Skin of body (tissue), 2 donors: ENCODE results near the gene ITIH5. TPM values are rescaled to one million over a fixed set of nuclear protein-coding genes. Genes with fewer than 3 reads are reported as not detected.

ENCODE experiments used
- DNase-seq: peaks from one replicate; lab custom pipeline; 2025; lab: John Stamatoyannopoulos, UW
- total RNA-seq: library from RNA; depleted of rRNA; stranded (reverse); fragments of >200 nt; gene quantifications from one replicate; pipeline ENCODE4 v1.2.3, GENCODE V29; 2014

ITIH5 gene
- total RNA-seq, 1 donor from 2014 or later: 28.4 TPM

DNA sequence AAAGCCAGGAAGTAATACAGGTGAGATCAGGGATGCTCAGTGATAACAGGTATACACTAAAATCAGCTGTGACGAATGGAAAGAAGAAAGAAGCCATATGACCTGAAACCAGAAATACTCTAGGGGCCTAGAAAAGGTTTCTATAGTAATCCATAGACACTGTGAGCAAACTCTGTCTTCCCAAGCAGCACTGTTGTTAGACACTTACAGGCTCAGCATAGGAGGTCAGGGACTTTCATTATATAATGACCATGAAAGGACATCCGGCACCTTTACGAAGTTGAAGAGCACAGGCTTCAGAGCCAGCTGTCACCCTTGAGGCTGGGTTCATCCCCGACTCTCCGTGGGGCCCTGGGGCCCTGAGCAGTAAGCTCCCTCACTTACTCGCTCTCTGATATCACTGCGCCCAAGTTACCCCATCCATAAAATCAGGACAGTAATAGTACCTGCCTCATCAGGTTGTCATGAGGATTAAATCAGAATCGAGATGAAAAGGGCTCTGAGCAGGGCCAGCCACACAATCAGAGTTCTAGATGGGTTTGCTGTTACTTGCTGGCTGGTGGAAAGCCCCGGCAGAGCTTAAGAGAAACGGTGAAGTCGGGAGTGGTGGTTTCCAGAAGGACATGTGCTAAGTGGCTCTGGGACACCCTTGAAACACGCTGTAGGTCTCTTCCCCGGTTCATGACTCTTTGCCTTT is 79.5 kb downstream of the ITIH5 start:
- DNase-seq: no peak

DNA sequence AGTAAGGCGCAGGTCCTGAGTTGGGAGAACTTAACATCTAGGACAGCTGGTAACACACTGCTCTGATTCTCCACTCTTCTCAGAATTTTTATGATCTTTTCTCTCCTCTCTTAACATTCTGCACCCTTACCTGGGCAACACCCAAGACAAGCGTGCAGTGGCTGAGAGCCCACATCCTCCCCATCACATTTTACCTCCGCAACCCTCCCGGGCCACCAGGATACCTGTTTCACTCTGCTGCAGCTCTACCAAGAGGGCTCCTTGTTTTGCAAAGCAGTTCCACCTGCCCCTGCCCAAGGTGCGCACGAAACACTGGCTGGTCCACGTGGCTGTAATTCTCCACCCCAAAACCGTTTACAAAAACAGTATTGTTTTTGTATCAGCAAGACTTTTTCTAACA is 81.5 kb downstream of the ITIH5 start:
- no peak for DNase-seq

DNA sequence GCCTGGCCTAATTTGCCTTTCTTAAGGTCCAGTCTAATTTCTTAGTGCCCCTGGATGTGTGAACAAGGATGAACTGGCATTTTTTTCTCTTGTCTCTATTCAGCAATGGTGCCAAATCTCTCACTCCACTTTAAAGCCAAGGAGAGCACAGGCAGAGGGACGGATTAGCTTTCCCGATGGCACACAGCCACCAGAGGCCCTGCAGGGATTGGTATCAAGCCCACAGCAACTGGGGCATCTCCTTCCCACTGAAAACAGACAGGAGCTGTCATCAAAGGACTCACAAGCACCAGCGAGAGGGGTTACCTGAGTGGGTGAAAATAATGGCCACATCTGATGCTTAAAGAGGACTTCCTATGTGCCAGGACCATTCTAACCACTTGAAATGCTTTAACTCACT is 83.1 kb downstream of the ITIH5 start:
- no peak for DNase-seq

DNA sequence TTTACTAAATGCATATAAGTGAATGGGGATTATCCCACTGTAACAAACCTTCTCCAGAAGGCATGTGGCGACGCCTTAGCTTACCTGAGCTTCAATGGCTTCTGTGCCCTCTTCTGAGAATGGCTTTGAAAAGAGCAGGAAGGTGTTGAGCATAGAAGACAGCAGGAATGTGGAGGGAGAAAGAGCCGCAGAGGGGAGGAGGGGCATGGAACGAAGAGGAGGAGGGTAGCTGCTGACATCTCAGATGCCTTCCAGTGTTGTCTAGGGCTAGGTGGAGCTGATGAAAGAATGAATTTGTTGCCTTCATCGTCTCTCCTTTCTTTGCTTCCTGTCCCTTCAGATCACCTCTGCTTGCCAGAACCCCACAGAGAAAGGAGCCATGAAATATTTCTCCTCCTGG is 86.2 kb downstream of the ITIH5 start:
- no peak for DNase-seq

DNA sequence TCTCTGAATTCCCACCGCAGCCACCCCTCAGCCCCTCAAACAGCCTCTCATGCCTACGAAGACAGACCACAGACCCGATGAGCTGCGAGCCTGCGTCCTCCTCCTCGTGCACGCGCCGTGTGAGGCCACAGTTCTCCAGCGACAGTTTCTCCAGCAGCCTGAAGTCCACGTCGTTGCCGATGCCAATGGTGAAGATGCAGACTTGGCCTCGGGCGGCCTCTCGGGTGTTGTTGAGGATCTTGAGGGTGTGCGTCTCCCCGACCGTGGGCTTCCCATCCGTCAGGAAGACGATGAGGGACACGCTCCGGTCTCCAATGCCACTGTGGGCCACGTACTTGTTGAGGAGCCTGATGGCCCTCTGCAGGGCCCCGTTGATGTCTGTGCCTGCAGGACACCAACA is 87.1 kb downstream of the ITIH5 start:
- no peak for DNase-seq

DNA sequence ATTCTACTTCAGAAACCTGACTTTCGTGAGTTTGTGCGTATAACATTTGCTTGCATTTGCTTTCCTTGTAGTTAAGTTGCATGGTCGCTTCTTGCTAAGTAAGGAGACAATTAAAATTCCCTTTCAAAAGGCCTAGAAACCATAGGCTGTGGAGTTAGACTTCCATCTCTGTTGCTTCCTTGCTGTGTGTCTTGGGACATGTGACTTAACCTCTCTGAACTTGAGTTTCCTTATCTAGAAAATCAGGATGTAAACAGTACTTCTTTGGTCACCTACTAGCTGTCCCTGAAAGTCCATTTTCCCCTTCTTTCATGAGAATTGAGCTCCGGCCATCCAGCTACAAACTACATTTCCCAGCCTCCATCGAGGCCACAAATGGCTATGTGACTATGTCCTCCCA is 89.2 kb downstream of the ITIH5 start:
- DNase-seq: no peak

DNA sequence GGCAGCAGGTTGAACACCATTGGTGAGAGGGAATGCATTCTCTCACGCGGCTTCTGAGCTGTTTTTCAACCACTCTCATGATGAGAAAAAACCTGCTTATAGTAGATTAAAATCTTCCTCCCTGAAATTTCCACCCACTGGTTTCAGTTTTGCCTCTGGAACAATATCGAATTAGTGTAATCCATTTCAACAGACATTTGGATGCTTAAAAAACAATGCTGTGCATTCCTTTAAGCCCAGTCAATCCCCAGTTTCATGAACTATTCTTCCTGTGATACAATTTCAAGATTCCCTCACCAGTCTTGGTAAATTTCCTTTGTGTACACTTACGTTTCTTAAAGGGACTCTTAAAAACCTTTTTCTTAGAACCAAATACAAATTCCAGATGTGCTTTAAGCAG is 89.6 kb downstream of the ITIH5 start:
- no peak for DNase-seq

DNA sequence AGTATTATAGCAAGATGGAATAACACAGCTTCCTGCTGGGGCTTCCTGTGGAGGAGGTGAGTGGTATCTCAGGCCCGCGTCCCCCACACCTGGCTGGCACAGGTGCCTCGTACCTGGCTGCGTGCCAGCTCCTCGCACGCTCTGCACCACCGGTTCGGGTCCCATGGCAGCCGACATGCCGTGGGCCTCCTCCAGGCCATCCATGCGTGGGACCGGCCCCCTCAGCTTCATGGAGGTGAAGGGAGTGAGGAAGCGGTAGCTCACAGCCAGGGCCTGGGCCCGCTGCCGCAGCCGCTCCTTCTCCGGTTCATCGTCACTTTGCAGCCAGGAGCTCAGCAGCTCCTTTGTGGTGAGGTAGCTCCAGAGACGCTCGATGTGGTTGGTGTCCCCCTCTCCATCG is 90.4 kb downstream of the ITIH5 start:
- no peak for DNase-seq

DNA sequence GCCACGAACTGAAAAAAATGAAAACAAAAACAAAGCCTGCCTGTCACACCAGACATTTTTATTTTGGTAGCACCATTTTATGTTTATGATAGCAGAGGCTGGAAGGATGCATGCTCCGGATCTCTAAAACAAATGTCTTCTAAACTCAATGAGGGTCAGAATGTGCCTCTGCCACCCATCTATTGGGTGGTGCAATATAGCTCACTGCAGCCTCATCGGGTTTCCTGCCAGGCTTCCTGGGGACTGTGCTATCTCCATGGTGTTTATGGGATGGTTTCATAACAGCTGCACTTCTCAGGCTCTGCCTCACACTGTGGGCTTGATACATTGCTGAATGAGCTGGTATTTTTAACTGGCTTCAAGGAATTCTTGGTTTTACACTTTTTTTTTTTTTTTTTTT is 94.4 kb downstream of the ITIH5 start:
- peak; percentile 50 for DNase-seq

DNA sequence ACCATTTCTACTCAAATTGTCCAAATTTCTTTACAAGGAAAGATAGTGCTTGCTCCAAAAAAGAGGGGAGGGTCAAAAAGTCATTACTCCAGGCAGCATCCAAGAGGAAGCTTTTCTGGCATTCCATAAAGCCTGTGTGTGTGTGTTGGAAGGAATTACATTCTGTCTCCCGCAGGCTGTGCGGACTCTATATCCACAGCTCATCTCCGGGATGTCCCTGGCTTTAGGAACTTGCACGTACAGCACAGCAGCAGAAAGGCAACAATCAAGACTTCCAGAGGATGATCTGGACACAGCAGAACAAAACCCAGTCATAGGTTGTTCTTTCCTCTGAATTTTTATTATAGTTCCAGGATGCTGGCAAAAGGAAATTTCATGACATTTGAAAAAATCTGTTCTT is 94.8 kb downstream of the ITIH5 start:
- DNase-seq: peak; percentile 67

DNA sequence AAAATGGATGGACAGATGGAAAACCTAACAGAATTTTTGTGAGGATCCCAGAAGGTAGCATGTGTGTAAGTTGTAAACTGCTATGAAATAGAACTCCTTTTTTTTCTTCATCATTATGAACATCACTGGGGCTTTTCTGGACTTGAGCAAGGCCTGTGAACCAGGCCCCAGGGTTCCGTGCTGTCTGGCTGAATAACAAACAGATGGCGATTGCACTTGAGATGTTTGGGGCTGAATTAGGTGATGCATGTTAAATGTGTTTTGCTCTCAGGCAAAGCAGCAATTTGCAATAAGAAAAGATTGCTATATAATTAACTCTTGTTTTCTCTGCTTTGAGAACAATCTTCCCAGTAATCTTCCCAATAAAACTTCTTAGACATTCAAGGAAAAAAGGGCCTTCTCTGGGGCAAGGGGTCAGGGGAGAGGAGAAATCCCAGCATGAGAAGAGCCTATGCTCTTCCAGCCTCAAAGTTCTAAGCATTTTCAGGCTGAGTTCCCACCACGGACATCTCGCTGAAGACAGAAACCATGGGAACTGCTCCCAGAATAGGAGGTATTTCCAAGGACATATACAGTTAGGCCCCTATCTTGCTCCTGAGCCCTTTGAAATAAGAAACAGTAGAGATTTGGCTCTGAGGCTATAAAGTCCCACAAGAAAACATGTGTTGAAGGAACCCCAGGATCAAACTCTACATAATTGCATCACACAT is 98.7 kb downstream of the ITIH5 start:
- no peak for DNase-seq

DNA sequence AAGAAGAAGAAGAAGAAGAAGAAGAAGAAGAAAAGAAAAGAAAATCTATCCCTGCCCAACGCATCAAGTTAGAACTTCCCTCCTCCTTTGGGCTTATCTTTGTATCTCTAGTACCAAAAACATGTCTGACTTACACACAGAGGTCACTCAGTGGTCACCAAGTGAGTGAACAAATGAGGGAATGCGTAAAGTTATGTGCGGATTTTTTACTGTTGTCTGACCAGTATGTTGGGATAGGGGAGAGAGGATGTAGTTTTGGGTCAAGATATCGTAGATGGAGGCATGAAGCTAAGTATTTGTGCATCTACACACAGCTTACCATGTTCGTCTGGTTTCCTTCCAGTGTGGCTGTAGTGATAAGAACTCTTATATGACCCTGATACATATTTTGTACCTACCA is 99.9 kb downstream of the ITIH5 start:
- DNase-seq: no peak

DNA sequence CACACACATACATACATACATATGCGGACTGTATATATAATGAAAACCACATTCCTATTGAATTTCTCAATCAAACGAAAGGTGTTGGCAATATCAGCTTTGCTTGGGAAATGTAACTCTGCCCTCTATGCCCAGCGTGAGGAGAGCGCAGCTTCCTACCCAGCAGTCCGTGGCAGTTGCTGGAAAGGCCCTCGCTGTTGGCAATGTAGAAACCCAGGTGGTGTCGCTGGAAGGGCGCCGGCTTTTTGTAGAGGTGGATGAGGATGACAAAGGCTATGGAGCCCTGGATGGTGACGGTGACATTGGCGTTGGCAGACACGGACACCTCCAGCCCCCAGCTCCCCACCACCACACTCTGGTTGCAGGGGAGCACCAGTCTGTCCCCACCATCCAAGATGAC is 100.9 kb downstream of the ITIH5 start:
- DNase-seq: no peak

DNA sequence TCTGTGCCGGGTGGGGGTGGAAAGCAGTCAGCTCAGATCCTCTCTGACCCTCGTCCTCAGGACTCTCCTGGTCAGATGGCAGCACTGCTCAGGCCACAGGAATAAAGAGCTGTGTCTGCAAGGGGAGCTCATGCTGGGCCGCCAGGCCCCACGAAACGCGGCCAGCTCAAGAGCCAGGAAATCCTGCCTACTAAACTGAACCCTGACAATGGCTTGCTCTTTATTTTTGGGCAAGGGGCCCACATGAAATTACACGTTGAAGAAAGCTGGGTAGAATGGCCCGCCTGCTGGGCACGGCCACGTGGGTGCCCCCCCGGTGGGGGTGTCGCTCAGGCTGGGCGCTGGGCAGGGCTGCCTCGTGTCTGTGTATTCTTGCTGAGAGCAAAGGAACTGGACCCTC is 103.0 kb downstream of the ITIH5 start:
- no peak for DNase-seq

DNA sequence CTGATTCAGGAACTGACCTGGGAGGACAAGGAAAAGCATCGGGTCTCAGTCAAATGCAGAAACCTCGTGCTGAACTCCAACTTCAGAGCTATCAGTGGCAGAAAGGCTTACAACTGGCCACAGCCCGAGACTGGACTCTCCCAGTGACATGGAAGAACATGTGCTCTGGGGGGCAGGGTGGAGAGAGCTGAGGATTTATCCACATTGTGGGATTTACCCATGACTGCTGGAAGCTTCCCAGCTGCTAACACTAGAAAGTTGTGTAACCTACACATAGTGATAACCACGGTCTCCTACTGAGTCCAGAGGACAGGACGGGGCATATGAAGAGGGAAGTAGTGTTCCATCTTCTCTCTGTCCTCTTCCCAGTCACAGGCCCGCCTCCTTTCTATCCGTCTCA is 103.4 kb downstream of the ITIH5 start:
- peak; percentile 15 for DNase-seq

DNA sequence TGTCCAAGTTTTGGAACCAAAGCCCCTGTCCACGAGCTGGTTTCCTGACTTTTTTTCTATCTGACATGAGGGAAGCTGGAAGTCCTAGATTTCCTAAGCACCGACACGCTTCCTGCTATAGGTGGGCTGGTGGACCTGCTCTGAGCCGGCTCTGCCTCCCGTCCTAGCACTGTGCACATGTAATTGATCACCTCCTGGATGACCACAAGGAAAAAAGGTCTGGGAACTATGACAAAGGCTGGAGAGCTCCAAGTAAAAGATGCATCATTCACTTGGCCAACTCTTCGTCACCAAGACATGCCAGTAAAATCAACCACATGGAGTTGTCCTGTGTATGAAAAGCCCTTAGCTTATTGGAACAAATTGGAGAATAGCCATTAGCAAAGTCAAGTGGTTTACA is 104.8 kb downstream of the ITIH5 start:
- DNase-seq: no peak

DNA sequence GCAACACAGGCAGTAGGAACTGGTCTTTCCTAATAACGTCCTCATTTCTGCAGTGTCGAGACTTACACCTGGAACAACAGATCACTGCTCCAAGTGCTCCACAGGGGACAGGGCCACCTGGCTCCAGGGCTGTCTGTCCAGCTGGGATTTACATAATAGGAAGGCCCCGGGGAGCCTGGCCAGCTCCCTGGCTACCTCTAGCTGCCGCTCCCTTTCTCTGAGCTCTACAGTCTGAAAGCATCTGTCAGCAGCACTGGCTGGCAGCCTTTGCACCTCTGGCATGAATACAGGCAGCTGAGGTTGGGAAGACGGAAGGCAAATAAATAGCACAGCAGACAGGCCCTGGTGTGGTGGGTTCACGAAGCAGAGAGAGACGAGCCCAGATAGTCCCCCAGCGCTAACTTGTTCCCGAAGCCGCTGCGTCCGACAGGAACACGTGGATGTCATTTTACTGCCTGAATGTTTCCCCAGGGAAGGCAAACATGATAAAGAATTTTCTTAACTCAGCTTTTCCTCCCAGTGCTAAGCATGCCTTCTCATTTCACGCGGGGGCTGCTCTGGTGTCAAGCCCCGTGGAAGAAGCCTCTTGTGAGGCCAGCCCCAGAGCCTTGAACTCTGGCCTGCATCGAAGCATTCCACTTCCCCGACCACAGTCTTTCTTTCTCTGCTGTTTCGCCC is 105.4 kb downstream of the ITIH5 start:
- peak; percentile 55 for DNase-seq

DNA sequence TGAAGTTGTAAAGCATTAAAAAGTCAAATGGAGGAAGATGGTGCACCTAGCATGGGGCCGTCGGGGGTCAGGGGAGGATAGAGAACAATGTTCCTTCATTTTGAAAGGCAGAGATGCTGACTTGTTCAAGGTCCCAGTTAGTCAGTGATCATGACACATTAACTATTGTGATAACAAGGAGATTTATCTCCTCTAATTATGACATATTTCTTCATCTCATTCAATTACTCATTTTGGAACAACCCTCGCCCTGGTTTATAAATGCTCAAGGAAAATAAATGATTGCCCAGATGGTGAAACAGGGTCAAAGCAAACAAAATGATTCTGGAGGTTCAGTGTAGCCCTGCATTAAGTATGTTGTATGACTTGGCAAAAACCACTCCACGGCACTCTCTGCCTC is 106.2 kb downstream of the ITIH5 start:
- DNase-seq: no peak

DNA sequence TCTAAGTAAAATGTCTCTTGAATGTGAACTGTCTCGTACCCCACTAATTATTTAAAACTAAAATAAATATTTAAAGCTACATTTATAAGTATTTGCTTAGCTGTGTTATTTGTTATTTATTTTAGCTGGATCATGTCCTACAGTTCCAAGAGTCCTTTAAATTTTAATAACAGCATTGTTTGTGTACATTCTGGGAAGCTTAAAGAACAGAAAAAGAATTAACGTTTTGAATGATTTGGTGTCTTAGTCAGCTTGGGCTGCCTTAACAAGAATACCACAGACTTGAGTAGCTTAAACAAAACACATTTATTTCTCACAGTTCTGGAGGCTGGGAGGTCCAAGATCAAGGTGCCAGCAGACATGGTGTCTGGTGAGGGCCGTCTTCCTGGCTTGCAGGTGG is 107.4 kb downstream of the ITIH5 start:
- no peak for DNase-seq

DNA sequence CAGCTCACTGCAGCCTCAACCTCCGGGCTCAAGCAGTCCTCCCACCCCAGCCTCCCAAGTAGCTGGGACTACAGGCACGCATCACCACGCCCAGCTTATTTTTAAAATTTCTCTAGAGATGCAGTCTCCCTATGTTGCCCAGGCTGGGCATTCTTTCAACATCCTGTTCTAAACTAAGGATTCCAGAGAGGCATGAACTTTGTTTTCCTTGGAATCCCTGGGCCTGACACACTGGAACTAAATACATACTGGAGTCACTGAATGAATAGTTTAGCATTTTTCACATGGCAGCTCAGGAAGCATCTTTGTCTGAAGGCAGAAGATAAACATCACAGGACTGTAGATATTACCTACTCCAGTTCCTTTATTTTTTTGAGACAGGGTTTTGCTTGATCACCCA is 108.7 kb downstream of the ITIH5 start:
- no peak for DNase-seq

DNA sequence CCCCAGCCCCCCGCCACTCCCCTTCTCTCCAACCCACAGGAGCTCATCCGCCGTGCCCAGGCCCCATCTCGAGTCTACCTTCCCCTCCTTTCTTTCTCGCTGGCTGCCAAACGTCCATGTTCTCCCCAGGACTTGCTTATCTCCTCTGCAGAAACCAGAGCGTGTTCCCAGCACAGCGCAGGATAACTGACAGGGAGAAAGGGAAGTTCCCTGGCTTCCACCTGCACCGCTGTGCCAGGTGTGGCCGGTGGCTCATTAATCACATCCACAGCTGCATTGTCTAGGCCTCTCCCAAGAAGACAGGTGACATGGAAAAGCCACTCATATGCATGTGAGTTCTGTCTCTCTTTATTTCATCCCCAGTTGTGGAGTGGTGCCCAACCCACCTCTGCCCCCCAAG is 113.2 kb downstream of the ITIH5 start:
- no peak for DNase-seq

DNA sequence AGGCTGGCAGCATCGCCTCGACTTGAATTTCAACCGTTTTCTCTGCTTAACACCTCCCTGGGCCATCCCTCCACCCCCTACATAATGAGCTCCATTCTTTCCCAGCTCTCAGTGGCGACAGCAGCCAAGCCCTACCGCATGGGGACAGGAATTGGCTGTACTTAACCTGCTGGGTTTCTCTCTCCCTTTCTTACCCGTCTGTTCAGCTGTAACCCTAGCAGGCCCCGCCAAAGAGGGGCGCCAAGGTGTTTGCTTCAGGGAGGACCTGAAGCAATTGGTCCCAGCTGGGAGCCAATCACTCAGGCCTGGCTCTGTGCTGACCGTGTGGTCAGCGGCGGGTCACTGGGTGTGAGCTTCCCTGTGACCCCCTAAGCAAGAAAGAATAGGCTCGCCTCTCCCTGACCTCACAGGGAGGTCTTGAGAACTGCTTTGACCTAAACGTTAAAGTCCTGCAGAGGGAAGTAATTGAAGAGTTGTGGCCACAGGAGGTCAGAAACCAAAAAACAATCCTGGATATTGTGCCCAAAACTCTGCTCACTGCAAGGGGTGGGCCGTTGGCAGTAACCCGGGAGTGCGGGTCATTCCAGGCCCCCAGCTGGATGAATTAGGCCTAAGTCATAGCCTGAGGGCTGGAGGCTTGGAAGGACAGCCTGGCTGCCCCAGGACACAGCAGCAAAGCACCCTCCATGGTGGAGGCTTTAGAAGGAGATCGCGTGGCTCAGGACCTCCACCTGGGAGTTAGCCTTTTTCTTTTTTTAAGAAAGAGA is 114.6 kb downstream of the ITIH5 start:
- DNase-seq: peak; percentile 21
